Activated CD4-positive, CD25-positive, alpha-beta regulatory T cell (primary cell): ENCODE data around the gene IVD.
A peak's percentile ranks its signal among the peaks of the same experiment; 100 is the strongest.

Experiments
- DNase-seq, 4 experiments: peaks; one replicate each; lab custom pipeline; 2025; lab: John Stamatoyannopoulos, UW

IVD gene

DNA sequence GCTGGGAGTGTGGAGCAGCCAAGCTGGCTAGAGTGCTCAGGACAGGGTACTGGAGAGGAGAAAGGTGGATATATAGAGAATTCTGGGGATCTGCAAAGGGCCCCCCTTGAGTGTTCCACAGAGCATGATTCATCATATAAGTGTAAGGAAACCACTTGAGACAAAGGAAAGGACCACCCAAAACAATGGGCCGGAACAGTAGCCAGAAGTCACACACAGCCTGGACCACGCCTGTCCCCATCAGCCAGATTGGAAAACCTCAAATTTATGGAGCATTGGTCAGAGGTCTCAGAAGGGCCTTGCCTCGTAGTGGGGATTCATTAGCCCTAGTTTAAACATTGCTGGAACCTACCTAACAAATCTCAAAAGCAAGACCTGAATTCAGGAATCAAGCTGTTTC lies 28.0 kb upstream of the IVD start:
- no peak for DNase-seq

- no peak for DNase-seq
These were observed 26.2 kb upstream of the IVD start for GRCh38 chr15:40379374-40379773.

- DNase-seq, result no peak
These were observed 25.7 kb upstream of the IVD start for GRCh38 chr15:40379853-40380252.

DNA sequence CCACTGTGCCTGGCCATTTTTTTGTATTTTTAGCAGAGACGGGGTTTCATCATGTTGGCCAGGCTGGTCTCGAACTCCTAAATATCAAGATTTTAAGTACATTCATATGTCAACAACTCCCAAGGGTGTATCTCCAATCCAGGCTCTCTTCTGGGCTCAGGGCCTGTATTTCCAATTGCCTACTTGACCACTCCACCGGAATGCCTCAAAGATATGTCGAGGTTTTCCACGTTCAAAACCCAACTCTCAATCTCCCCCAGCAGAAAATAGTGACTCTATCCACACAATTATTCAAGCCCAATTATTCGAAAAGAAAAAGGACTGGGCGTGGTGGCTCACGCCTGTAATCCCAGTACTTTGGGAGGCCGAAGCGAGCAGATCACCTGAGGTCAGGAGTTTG lies 25.0 kb upstream of the IVD start:
- no peak for DNase-seq

DNA sequence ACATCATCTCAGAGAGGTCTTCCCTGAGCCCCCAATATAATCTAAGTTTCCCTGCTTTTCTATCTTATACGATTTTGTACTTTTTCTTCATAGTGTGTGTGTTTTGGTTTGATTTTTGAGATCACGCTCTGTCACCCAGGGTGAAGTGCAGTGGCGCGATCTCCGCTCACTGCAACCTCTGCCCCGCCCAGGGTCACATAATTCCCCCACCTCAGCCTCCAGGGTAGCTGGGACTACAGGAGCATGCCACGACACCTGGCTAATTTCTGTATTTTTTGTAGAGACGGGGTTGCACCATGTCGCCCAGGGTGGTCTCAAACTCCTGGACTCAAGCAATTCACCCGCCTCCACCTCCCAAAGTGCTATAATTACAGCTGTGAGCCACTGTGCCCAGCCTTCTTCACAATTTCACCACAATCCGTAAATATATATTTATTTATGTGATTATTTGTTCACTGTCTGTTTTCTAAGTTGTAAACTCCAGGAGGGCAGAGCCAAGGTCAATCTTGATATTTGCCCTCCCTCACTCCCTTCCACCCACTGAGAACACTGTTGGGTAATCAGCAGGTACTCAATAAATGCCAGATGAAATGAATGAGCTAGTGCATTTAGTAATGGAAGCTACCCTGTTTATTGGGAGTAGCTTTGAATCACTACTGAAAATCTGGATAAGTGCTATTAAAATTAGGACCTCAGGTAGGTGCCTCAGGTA lies 23.6 kb upstream of the IVD start:
- DNase-seq, result no peak

GRCh38 chr15:40382580-40383456 lies 22.8 kb upstream of the IVD start, which contains the start of gene KNSTRN:
TSS of gene KNSTRN (plus strand) at chr15:40382721. CDS start at chr15:40382836, 115 bp downstream.
- peak; percentile 83 to 90 (median 85) for DNase-seq

GRCh38 chr15:40386480-40386879 lies 19.1 kb upstream of the IVD start:
- no peak for DNase-seq

GRCh38 chr15:40388941-40389823 lies 16.4 kb upstream of the IVD start:
- DNase-seq, result no peak

DNA sequence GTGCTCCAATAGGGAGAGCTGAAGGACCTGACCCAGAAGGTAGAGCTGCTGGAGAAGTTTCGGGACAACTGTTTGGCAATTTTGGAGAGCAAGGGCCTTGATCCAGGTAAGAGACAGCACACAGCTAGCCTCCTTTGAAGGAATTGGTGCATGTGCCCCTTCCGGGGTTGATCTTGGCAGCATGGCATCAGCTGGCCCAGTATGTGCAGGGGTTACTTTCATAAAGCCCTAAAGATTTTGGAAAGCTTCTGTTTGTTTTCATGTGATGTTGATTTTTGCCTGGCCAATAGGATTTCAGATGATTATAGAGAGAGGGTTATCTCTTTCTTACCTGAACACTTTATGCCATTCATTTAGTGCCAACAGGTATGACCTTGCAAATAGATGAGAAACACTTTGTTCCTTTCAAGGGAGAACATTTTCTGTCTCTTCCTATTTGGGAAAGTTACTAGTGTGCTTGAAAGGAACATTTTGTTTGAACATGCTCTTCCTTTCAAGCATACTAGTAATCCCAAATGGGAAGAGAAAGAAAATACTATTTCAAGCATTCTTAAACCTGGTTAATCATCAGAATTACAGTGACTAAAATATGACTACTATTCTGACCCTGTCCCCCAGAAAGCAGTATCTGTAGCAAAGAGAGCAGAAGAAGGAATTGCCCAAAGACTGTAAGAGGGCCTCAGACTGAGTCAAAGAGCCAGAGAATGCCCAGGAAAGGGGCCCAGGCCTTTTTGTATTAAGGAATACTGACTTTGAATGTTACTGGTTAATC lies 15.6 kb upstream of the IVD start:
- DNase-seq, result no peak

DNA sequence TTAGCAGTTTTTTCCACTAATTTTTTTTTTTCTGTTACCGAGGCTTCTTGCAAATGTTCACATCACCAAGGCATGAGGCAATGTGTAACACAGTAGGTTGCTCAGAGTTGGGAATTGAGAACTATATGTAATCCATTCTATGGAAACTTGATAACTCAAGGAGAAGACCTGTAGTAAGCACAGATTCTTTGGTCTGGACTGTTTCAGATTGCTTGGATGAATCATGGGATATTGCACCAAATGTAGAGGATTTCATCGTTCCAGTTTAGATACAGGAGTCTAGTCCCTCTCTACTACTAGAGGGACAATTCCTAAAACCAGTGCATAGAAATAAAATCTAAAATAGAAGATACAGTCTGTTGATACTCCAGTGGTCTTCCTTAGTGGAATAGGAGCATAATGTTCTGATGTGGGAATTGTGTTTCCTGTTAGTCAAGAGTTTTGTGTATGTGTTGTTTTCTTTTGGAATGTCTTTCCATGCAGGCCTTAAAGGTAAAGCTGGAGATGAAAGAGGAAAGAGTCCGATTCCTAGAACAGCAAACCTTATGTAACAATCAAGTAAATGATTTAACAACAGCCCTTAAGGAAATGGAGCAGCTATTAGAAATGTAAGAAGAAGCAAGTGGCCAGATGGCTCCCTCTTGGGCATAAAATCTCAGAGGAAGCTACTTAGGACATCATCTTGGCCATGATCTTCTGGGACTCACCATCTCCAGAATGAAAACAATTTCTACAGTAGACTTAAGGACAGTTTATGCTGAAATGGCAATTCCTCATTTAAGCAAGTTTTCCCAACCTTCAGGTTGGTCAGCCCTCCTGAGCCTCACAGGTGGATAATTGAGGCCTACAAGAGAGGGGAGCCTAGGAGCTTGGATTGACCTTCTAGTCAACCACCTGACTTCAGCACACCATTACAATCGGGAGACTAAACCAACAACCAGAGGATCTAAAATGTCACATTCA lies 12.3 kb upstream of the IVD start:
- no peak for DNase-seq

- no peak for DNase-seq
These were observed 7.7 kb upstream of the IVD start for GRCh38 chr15:40397688-40398412.

GRCh38 chr15:40398413-40398873 lies 7.2 kb upstream of the IVD start:
- no peak for DNase-seq

GRCh38 chr15:40399370-40399769 lies 6.2 kb upstream of the IVD start:
- DNase-seq, result no peak

DNA sequence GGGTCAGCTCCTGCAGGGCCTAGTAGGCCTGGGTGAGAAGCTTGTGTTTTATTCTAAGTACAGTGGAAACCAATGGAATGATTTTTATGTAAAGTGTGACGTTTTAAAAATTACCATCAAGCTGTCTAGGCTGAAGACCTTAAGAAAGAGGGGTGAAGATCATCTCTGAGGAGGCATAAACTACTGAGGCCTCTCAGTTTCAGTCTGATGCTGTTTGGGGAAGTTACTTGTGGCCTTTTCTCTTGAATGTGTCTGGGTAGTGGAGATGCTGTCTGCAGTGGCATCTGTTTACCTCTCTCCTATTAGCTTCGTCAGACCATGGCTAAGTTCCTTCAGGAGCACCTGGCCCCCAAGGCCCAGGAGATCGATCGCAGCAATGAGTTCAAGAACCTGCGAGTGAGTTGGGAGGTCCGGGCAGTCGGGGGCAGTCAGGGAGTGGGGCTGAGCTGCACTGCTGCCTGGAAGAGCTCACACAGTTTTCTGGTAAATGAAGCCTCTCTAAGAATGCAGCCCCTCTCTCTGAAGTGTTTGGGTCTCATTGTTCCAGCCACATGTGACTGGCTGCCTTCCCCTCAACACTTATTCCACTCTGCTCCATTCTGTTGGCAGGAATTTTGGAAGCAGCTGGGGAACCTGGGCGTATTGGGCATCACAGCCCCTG lies 1.9 kb downstream of the IVD start:
- no peak for DNase-seq

DNA sequence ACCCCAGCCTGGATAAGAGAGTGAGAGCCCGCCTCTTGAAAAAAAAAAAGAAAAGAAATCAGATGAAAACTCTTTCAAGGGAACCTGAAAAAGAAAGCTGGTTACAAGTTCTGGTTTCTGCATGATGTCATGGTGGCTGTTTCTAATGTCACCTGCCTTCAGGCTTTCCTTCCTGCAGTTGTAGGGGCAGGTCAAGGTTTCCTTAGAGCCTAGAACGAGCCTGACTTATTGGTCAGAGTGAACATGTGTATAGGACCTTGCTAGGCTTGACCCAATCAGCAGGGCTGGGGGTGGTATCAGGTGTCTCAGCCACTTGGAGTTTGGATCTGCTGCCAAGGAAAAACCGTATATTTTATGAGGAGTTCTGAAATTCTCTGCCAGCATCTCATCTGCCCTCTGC lies 3.8 kb downstream of the IVD start:
- DNase-seq, result no peak

DNA sequence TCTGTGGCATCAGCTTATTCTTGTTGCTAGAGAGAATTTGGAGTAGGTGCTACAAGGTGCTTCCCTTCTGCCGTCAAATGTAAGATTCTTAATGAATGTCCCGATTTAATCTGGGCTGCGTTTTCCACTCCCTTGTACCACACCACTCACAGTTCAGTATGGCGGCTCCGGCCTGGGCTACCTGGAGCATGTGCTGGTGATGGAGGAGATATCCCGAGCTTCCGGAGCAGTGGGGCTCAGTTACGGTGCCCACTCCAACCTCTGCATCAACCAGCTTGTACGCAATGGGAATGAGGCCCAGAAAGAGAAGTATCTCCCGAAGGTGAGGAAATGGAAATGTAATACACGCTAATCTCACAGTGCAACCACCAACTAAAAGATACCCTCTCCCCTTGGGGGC lies 4.9 kb downstream of the IVD start:
- DNase-seq, result no peak

- no peak for DNase-seq
These were observed 6.6 kb downstream of the IVD start for GRCh38 chr15:40412095-40412759.

- DNase-seq, result no peak
These were observed 7.4 kb downstream of the IVD start for GRCh38 chr15:40413036-40413435.
